HG03378 (cell line): ENCODE measurements around the gene IGSF6.
"Not testable (repeated sequence)": the region's sequence is repeated elsewhere in the genome, so short reads cannot be mapped to it uniquely, and the experiment has no call there.

ENCODE experiments used
- ATAC-seq: cut with Tn5 transposase; IDR thresholded peaks from one replicate; pipeline ENCODE4 v1.9.1; 2021; ENCODE audit warnings: mild to moderate bottlenecking, moderate library complexity; ENCODE audit not compliant: unreplicated experiment

IGSF6 gene, protein sequence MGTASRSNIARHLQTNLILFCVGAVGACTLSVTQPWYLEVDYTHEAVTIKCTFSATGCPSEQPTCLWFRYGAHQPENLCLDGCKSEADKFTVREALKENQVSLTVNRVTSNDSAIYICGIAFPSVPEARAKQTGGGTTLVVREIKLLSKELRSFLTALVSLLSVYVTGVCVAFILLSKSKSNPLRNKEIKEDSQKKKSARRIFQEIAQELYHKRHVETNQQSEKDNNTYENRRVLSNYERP

DNA sequence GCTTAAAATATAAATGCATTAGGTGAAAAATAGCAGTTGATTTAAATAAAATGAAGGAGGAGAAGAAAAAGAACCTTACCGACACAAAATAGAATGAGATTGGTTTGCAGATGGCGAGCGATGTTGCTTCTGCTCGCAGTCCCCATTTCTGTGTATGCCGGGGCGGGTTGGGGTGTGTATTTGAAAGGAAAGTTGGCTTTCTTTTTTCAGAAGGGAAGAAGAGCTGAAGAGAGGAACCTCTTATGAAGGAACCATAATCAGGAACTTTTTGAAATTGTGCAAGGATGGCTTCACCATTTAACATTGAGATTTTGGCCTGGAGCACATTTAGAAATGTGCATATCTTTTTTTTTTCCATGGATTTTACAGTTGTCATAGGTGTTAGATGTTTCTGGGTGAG, at the start of gene IGSF6:
Gene IGSF6, minus strand, starts transcription at position 156 of the 400 bp plus-strand sequence. Its CDS starts 10 bp downstream, at position 146.
- no peak for ATAC-seq

DNA sequence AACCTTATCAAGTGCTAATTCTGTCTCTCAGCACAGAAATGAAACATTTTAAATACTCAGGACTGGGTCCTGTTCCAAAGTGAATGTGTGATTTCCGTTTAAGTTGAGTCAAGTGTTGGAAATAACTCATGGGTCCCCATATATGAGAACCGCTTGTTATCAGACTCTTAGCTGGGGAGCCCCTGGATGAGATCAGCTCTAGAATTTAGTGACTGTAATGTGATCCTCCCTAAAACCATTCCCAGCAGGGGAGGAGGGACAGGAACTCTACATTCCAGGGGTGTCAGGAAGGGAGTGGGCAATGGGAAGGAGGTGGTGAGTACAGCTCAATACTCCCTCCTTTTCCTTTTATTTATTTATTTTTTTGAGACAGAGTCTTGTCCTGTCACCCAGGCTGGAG, 48.9 kb upstream of the IGSF6 start:
- no peak for ATAC-seq

DNA sequence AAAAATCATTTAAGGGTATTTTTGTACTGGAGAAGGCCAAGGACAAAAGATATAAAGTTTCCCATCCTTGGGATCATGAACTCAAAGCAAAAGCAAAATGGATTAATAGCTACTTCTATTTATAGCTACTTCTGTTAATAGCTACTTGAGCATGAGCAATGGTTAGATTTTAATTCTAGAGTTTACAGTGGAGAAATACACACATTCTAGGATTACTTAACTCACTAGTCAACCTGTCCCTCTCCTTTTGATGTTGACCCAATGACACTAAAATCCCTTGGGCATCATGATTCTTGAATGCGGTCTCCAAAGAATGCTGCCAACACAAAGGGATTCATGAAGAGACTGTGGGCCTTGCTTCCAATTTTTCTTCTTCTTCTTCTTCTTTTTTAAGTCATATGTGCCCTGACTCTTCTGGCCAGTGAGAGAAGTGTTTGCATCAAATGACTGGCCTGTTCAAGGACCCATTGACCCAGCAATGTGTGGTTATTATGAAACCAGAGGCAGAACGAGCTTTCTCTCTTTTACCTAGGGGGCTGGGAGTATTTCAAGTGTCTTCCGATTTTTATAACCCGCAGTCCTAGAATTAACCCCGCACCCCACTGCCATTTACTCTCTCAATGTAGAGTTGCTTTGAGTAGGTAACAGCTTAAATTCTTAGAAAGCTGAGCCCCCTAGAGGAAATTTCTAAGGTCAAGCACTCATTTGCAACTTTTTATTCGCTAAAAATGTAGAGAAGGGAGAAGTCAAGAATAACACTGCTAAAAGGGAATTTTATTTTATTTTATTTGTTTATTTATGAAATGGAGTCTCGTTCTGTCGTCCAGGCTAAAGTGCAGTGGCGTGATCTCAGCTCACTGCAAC, 46.0 kb upstream of the IGSF6 start:
- no peak for ATAC-seq

DNA sequence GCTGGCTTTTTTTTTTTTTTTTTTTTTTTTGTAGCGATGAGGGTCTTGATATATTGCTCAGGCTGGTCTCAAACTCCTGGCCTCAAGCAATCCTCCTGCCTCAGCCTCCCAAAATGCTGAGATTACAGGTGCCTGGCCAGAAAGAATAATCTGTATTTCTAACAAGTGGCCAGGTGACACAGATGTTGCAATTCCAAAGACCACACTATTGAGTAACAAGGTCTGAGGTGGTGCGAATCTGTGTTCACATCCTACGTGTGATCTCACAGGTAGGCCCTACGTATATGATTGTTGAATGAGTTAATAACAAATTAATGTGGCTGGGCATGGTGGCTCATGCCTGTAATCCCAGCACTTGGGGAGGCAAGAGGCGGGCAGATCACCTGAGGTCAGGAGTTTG, 44.6 kb upstream of the IGSF6 start:
- ATAC-seq, result no peak

DNA sequence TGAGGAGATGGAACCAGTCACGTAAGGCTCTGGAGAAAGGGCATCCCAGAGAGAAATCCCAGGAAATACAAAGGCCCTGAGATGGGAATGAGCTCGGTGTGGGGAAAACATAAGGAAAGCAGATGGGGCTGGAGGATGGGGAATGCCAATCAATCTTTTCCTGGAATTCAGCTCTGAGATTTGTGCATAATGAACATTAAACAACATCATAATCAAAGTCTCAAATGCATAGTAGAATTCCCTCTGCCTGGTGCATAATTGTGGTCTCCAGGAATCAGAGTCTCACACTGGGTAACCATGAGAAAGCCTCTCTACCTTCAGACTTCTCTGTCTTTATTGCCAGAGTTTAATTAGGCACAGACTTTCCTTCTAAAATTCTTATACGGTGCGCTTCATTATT, 42.2 kb upstream of the IGSF6 start:
- ATAC-seq, result no peak

DNA sequence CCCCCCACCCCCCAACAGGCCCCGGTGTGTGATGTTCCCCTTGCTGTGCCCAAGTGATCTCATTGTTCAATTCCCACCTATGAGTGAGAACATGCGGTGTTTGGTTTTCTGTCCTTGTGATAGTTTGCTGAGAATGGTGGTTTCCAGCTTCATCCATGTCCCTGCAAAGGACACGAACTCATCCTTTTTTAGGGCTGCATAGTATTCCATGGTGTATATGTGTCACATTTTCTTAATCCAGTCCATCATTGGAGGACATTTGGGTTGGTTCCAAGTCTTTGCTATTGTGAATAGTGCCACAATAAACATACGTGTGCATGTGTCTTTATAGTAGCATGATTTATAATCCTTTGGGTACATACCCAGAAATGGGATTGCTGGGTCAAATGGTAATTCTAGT, 38.6 kb upstream of the IGSF6 start:
- ATAC-seq, result not testable (repeated sequence)

DNA sequence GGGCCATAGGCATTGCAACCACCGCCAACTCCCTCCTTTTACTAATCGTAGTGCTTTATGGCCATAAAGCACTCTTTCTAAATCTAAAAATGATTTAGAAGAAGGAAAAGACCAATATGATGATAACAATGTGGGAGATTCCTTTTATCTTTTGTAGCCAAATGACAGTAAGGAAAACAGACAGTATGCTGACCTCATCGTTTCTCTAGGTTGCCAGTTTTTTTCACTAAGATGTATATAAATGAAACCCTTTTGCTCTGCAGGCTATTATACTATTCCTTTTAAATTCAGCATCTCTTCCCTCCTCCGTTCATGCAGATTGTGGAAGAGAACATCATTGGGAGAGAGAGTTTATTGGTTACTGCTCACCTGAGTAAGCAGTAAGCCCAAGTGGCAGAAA, 36.7 kb upstream of the IGSF6 start:
- no peak for ATAC-seq

DNA sequence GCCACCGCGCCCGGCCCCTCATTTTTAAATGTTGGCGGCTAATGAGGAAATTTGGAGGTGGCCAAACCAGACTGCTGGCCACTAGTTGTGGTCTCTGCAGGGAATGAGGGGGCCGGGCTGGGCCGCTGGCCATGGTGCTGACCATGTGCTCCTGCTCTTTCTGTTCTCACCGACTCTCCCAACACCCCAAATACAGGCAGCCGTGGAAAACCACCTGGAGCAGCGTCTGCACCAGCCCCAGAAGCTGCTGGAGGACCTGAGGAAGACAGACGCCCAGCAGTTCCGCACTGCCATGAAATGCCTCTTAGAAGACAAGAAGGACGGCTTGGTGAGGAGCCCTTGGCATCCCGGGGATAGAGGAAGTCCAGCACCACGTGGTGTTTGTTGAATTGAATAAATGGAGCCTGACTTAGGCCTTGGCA, 32.6 kb upstream of the IGSF6 start:
- ATAC-seq, result no peak

DNA sequence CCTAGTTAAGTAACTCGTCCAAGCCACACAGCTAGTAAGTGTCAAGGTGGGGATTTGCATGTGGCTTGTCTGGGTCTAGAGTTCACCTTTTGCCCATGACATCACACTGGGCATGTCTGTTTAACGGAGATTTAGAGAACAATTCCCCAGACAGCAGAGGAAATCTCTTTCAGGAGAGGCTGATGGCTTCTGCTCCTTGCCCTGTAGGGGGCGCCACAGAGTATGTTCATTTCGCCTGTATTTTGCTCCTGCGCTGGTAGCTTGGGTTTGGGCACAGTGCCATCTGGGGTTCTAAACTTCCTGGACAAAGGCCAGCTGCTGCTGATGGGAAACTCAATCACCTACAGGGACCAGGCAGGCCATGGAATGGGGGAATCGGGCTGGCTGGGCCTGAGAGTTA, 31.8 kb upstream of the IGSF6 start:
- ATAC-seq, result no peak

DNA sequence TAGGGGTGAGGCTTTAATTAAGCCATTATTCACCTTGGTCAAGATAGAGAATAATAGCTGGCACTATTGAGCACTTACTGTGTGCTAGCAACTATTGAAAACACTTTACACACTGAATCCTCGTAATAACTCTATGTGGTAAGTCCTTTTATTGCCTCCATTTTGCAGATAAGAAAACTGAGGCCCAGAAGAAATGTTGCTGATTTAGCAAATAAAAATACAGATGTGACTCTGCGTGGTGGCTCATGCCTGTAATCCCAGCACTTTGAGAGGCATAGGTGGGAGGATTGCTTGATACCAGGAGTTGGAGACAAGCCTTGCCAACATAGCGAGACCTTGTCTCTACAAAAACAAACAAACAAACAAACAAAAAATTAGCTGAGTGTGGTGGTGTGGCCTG, 30.8 kb upstream of the IGSF6 start:
- no peak for ATAC-seq

DNA sequence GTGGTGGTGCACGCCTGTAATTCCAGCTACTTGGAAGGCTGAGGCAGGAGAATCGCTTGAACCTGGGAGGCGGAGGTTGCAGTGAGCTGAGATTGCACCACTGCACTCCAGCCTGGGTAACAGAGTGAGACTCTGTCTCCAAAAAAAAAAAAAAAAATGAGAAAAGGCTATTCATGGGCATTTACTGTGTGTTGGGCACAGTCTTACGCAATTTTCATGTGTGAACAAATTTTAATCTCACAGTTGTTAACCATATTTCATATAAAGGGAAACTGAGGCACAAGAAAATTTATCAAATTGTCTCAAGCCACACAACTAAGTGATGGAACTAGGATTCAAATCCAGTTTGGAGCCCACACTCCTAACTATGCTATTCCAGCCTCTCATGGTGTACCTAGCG, 28.3 kb upstream of the IGSF6 start:
- ATAC-seq, result not testable (repeated sequence)

DNA sequence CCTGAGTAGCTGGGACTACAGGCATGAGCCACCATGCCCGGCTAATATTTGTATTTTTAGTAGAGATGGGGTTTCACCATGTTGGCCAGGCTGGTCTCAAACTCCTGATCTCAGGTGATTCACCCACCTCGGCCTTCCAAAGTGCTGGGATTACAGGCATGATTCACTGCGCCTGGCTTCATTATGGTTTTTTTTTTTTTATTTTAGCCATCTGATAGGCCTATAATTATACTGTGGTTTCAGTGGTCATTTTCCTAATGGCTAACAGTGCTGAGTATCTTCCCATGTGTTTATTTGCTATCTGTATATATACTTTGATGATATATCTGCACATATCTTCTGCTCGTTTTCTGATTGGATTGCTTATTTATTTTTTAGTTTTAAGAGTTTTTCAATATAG, 22.0 kb upstream of the IGSF6 start:
- ATAC-seq, result not testable (repeated sequence)

DNA sequence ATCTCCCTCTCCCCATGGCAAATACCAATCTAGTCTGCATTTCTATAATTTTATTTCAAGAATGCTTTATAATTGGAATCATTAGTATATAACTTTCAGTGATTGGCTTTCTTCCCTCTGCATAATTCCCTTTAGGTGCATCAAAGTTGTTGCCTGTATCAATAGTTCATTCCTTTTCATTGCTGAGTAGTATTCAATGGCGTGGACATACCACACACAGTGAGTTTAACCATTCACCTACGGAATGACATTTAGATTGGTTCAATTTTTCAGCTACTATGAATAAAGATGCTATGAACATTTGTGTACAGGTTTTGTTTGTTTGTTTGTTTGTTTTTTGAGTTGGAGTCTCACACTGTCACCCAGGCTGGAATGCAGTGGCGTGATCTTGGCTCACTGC, 21.1 kb upstream of the IGSF6 start:
- no peak for ATAC-seq

DNA sequence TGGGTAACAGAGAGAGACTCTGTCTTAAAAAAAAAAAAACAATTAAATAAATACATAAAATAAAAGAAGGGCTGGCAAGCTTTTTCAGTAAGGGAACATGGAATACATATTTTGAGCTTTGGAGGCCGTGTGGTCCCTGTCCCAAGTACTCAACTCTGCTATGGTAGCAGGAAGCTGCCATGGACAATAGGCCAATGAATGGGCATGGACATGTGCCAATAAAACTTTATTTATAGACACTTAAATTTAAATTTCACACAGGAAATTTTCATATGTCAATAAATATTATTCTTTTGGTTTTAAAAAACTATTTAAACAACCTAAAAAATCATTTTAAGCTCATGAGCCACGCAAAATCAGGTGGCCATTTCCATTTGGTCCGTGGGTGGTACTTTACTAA, 15.2 kb upstream of the IGSF6 start:
- no peak for ATAC-seq

DNA sequence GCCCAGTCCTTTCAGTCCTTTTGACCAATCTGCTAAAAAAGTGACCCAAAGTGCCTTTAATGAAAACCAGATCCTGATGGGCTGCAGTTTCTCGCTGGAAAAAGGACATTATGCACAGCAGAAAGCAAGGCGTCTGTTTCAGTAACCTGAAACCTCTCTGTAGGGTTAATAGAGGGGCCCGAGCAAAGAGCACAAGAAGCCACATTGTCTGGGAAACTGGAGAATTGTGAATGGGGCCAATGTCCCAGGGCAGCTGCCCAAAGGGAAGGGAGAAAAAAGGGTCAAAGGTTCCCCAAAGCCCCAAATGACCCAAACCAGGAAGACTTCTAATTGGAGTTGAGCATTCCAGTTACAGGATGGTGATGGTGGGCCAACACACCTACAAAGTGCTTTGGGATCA, 14.4 kb upstream of the IGSF6 start:
- no peak for ATAC-seq

DNA sequence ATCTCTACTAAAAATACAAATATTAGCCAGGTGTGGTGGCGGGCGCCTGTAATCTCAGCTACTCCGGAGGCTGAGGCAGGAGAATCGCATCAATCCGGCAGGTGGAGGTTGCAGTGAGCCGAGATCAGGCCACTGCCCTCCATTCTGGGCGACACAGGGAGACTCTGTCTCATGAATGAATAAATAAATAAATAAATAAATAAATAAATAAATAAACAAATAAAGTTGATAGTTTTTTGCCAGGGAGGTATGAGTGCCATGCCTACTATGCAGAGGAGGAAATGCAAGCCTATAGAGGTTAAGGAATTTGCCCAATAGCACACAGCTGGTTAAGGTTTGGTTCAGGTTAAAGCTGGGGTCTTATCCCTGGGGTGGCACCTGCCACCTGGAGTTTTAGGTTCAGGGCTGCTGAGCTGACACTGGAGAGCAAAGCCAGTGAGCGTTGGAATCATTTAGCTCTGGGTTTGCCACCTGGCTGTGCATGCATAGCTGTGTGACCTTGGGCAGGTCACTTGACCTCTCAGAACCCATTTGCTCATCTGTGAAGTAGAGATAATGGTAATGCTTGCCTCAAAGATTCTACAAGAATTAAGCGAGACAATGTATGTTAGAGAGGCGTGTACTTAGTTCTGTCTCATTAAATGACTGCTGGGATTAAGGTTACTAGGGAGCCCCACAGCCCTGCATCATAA, 12.5 kb upstream of the IGSF6 start:
- no peak for ATAC-seq

DNA sequence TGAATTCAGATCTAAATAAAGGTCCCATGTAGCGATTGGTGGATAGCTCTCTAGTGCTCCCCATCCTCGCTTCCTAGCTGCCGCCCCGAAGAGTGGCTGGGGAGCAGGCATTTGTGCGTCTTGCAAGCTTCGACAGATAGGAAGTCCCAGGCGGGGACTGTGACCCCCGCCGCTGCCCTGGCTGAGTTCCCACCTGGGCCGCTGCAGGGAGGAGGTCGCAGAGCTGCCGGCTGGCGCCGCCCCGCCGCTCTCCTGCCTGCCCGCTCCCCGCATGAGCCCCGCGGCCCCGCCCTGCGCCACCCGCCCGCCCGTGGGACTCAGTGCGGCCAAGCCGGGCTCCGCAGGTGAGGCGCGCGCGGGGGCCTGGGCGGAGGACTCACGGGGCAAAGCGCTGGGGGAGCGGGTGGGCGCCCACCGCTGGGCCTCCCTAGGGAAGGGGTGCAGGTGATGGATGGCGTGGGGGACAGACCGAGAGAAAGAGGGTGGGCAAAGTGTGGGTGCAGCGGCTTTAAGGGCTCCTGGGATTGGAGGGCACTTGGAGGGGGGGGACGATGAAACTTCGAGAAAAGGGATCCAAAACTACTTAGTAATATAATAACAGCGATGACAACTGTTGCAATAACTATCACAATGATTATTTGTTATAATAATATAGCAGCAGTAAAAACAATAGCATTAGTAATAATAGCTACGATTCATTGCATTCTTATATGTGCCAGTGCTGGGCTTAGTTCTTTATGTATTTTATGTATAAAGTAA, 11.7 kb upstream of the IGSF6 start, which contains the start of gene OTOA:
Gene OTOA, plus strand, starts transcription at position 80 of the 759 bp plus-strand sequence. CDS start 14,547 bp downstream, outside the sequence.
- no peak for ATAC-seq

DNA sequence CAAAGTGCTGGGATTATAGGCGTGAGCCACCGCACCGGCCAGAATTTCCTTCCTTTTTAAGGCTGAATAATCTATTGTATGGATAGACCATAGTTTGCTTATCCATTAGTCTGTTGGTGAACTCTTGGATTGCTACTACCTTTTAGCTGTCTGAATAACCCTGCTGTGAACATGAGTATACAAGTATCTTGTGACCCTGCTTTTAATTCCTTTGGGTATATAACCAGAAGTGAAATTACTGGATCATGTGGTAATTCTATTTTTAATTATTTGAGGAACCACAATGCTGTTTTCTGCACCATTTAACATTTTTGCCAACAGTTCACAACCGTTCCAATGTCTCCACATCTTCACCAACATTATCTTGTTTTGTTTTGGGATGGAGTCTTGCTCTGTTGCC, 6.7 kb upstream of the IGSF6 start:
- ATAC-seq, result no peak

DNA sequence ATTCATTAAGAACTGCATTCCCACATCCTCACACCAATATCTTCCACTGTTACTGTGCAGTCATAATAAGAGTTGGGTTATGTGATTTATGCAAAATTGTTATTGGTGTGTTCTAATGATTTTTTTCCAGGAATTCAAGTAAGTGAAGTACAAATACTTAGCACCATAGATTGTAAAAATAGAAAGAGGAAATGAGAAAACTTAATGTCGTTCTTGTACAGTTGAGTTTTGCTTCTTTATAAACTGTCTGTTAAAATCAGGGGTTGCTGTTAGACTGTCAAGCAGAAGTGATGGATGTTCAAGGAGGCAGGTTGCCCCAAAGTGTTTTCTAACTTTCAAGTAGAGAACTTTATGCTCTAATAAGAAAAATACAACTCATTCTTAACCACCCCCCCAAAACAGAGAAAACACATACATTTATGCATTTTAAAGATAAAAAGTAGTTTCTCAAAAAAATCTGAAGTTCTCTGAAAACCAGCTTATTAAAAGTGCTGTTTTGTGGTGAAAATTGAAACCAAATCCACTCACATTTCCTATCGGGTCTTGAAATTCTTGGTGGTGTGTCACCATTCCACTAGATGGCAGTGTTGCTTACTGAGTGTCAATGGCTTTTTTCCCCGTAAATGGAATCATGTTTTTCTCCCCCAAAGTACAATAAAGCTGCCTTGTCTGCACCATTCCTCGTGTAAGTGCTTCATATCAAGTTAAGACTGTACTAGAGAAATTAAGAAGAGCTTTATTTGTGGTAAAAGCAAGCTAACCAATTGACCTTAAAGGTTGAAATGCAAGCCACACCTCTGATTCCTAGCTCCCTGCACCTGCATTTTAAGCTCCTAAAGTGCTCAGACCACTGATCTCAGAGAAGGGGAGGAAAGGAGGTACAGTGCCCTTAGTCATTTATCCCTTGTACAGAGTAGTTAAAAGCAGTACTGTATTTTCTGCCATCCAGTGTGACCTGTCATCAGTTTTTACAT, 4.7 kb upstream of the IGSF6 start:
- peak; percentile 52 for ATAC-seq

DNA sequence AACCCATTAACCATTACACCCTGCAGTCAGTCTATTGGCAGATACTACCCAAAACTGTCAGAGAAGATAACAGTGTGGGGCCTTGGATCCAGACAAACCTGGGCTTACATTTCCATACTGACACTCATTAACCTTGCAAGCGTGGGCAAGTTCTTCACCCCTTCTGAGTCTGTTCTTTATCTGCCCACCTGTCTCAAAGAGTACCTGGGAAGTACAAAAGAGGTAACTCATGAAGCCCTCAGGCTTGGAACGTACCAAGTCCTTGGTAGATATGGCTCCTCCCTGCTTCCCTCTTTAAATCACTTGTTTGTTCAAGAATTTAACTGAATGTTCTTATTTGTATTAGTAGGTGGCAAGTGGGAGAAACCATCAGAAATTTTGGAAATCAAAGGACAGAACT, 2.5 kb upstream of the IGSF6 start:
- no peak for ATAC-seq
